Measurements from ENCODE around the gene AKAP17A.

GRCh38 chrX:1599791-1600405 is 8.5 kb downstream of the AKAP17A start:
- TF ChIP-seq POLR2A (IDR thresholded peaks at IDR 0.05) (no peak), CTCF (IDR thresholded peaks at IDR 0.05) (no peak)

Measured in vagina (tissue), 2 donors.